GM23338 (cell line): ENCODE data around the gene ACOX2.

Experiments used
- CTCF ChIP-seq, 2 experiments: fragments of 200-600 bp in 1 of 2; sonication (generic) in 1 of 2; conservative IDR thresholded peaks; 2 replicates each; pipeline versions ENCODE4 v1.5.1 to v1.6.1; 2016 to 2017; ENCODE audit warnings: antibody characterized with exemption in 2 of 2, low read depth in 2 of 2, mild to moderate bottlenecking in 2 of 2, moderate library complexity in 1 of 2
- ETS1 ChIP-seq: IDR thresholded peaks from 2 replicates; pipeline ENCODE4 v1.6.1; 2016; ENCODE audit warnings: antibody characterized with exemption
- EZH2 ChIP-seq: fragments of 200-600 bp; sonication (generic); IDR thresholded peaks from one replicate; pipeline ENCODE4 v1.8.0; 2017; ENCODE audit warnings: antibody characterized with exemption, mild to moderate bottlenecking, low read depth; ENCODE audit not compliant: unreplicated experiment
- EZH2phosphoT487 ChIP-seq: fragments of 200-600 bp; sonication (generic); IDR thresholded peaks from one replicate; pipeline ENCODE4 v1.8.1; 2018; ENCODE audit warnings: antibody characterized with exemption; ENCODE audit not compliant: unreplicated experiment
- NANOG ChIP-seq: IDR thresholded peaks from 2 replicates; pipeline ENCODE4 v1.6.1; 2016; ENCODE audit warnings: antibody characterized with exemption, borderline replicate concordance
- POLR2AphosphoS5 ChIP-seq: IDR thresholded peaks from 2 replicates; pipeline ENCODE4 v1.6.1; 2016; ENCODE audit warnings: antibody characterized with exemption, low read depth
- ZNF331 ChIP-seq: fragments of 250-450 bp; sonication (Bioruptor Pico); IDR thresholded peaks from 2 replicates; pipeline ENCODE4 v1.5.0; 2020; ENCODE audit warnings: low read depth, mild to moderate bottlenecking, moderate library complexity

GRCh38 chr3:58570851-58571250, 33.9 kb upstream of the ACOX2 start:
- TF ChIP-seq ZNF331 (no peak), CTCF (conservative IDR thresholded peaks at IDR 0.05; ENCODE audit: low read depth in 2 of 2) (no peak), EZH2phosphoT487 (no peak), EZH2 (no peak), ETS1 (no peak), NANOG (no peak), POLR2AphosphoS5 (no peak)
